ENCODE measurements around the gene IP6K3.

DNA sequence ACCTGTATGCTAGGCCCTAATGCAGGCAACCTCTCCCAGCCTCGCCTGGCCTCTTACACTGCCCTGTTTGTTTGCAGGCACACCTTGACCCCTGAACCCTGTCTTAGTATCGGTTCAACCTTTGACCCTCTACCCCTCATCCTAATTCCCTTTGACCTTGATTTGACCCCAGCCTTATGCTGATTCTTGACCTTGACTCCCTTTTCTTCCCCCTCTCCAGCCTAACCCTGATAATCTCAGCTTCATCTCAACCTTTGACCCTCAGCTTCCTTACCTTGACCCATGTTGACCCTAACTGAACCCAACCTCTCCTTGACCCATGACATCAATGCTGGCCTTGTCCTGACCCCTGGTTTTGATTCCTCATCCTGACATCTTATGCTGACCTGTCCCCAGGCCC is 69.0 kb downstream of the IP6K3 start:
- TF ChIP-seq FOXP2 (optimal IDR thresholded peaks at IDR 0.05; ENCODE audit: control extremely low read depth, extremely low read length, insufficient read depth) (no peak), EZH2 (IDR thresholded peaks at IDR 0.05) (no peak), POLR2AphosphoS5 (IDR thresholded peaks at IDR 0.05; ENCODE audit: borderline replicate concordance, low read depth, low read length) (no peak)
